GM12875 (cell line): Measurements from ENCODE around the gene FAM76B.

Source experiments
- H3K4me3 ChIP-seq: one replicate; pipeline ENCODE4 v1.5.1; 2011; ENCODE audit warnings: low read depth, low read length, control low read depth
- CTCF ChIP-seq: IDR thresholded peaks from 2 replicates; pipeline ENCODE4 v1.5.1; 2011; ENCODE audit warnings: low read depth, mild to moderate bottlenecking, control low read depth, inconsistent platforms, low read length, moderate library complexity, borderline replicate concordance; ENCODE audit not compliant: insufficient read depth

Gene FAM76B

GRCh38 chr11:95734009-95734572 lies 55.5 kb downstream of the FAM76B start:
- no peak for TF ChIP-seq CTCF
- no peak overlapping the region for H3K4me3 ChIP-seq

- TF ChIP-seq CTCF, result no peak
- H3K4me3 ChIP-seq, result no peak overlapping the region
Observed at GRCh38 chr11:95732930-95733602, 56.5 kb downstream of the FAM76B start.

DNA sequence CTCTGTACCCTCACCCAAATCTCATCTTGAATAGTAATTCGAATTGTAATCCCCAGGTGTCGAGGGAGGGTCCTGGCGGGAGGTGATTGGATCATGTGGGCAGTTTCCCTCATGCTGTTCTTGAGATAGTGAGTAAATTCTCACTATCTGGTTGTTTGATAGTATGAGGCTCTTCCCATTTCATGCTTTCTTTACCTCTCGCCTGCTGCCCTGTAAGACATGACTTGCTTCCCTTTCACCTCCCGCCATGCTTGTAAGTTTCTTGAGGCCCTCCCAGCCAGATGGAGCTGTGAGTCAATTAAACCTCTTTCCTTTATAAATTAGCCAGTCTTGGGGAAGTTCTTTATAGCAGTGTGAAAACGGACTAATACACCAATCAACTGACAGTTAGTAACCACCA lies 60.1 kb downstream of the FAM76B start:
- H3K4me3 ChIP-seq, result no peak overlapping the region
- no peak for TF ChIP-seq CTCF

- H3K4me3 ChIP-seq, result no peak overlapping the region
- TF ChIP-seq CTCF, result no peak
Observed at GRCh38 chr11:95728790-95729189, 60.8 kb downstream of the FAM76B start.

DNA sequence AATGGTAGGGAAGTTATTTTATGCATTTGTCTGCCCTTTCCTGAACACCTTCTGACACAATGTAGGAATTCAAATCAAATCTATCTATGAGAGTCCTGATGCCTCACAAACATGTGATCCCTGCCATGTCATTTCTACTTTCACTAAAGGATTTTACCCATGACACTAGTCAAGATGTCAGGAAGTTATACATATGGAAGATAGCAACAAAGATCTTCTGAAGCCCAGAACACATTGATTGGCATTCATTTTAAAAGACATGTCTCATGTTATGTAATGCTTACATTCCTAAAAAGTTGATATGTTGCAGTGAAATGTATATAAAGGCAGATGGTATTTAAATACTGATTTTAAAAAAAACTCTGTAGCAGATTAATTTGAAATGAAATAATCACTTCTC lies 61.5 kb downstream of the FAM76B start:
- TF ChIP-seq CTCF, result no peak
- H3K4me3 ChIP-seq, result no peak overlapping the region

- TF ChIP-seq CTCF, result no peak
- no peak overlapping the region for H3K4me3 ChIP-seq
Observed at GRCh38 chr11:95727620-95728019, 62.0 kb downstream of the FAM76B start.

- no peak overlapping the region for H3K4me3 ChIP-seq
- no peak for TF ChIP-seq CTCF
Observed at GRCh38 chr11:95727111-95727510, 62.5 kb downstream of the FAM76B start.
